Measurements from ENCODE around the gene ERI3.

ERI3 gene

GRCh38 chr1:44316231-44316759 is 38.8 kb downstream of the ERI3 start:
- H3K27me3 ChIP-seq (ENCODE audit: control insufficient read depth, insufficient read depth, low read length) = no peaks in the 10 kb centered on the region
- no CpG with 5 or more reads among the region's 1 CpG for WGBS (ENCODE audit: insufficient coverage, insufficient read length)
- H3K9me3 ChIP-seq (ENCODE audit: control insufficient read depth, insufficient read depth, low read length) = no peaks in the 10 kb centered on the region
- H3K4me1 ChIP-seq (ENCODE audit: control insufficient read depth, insufficient read depth, low read length) = no peaks in the 10 kb centered on the region; the same call in 1 of the 2 replicates
- H3K27ac ChIP-seq (ENCODE audit: low read length) = no peak overlapping the region
- no peak for DNase-seq (ENCODE audit: low read depth, low spot score)
- no peaks in the 10 kb centered on the region; the same call in 1 of the 2 replicates for H3K36me3 ChIP-seq (ENCODE audit: control insufficient read depth, insufficient read depth, low read length)
- H3K4me3 ChIP-seq (ENCODE audit: low read length) = no peak overlapping the region

GRCh38 chr1:44315521-44315920 is 39.5 kb downstream of the ERI3 start:
- no peaks in the 10 kb centered on the region; the same call in 1 of the 2 replicates for H3K4me1 ChIP-seq (ENCODE audit: control insufficient read depth, insufficient read depth, low read length)
- no peaks in the 10 kb centered on the region for H3K9me3 ChIP-seq (ENCODE audit: control insufficient read depth, insufficient read depth, low read length)
- H3K27ac ChIP-seq (ENCODE audit: low read length) = no peak overlapping the region
- H3K4me3 ChIP-seq (ENCODE audit: low read length) = no peak overlapping the region
- DNase-seq (ENCODE audit: low read depth, low spot score) = no peak
- no peaks in the 10 kb centered on the region; the same call in 1 of the 2 replicates for H3K36me3 ChIP-seq (ENCODE audit: control insufficient read depth, insufficient read depth, low read length)
- no peaks in the 10 kb centered on the region for H3K27me3 ChIP-seq (ENCODE audit: control insufficient read depth, insufficient read depth, low read length)

- no CpG with 5 or more reads among the region's 5 CpGs for WGBS (ENCODE audit: insufficient coverage, insufficient read length)
- Histone ChIP-seq H3K36me3 (ENCODE audit: control insufficient read depth, insufficient read depth, low read length) (no peaks in the 10 kb centered on the region; the same call in 1 of the 2 replicates), H3K9me3 (ENCODE audit: control insufficient read depth, insufficient read depth, low read length) (no peaks in the 10 kb centered on the region), H3K27ac (ENCODE audit: low read length) (no peak overlapping the region), H3K4me3 (ENCODE audit: low read length) (no peak overlapping the region), H3K27me3 (ENCODE audit: control insufficient read depth, insufficient read depth, low read length) (no peaks in the 10 kb centered on the region), H3K4me1 (ENCODE audit: control insufficient read depth, insufficient read depth, low read length) (no peaks in the 10 kb centered on the region; the same call in 1 of the 2 replicates)
- DNase-seq (ENCODE audit: low read depth, low spot score) = no peak
Observed at GRCh38 chr1:44314452-44314851, 40.6 kb downstream of the ERI3 start.

- Histone ChIP-seq H3K36me3 (ENCODE audit: control insufficient read depth, insufficient read depth, low read length) (no peaks in the 10 kb centered on the region; the same call in 1 of the 2 replicates), H3K9me3 (ENCODE audit: control insufficient read depth, insufficient read depth, low read length) (no peaks in the 10 kb centered on the region), H3K27ac (ENCODE audit: low read length) (no peak overlapping the region), H3K4me3 (ENCODE audit: low read length) (no peak overlapping the region), H3K4me1 (ENCODE audit: control insufficient read depth, insufficient read depth, low read length) (no peaks in the 10 kb centered on the region; the same call in 1 of the 2 replicates), H3K27me3 (ENCODE audit: control insufficient read depth, insufficient read depth, low read length) (no peaks in the 10 kb centered on the region)
- DNase-seq (ENCODE audit: low read depth, low spot score) = no peak
- no CpG with 5 or more reads among the region's 3 CpGs for WGBS (ENCODE audit: insufficient coverage, insufficient read length)
Observed at GRCh38 chr1:44313265-44313918, 41.7 kb downstream of the ERI3 start.

GRCh38 chr1:44312399-44313196 is 42.5 kb downstream of the ERI3 start:
- no peak for DNase-seq (ENCODE audit: low read depth, low spot score)
- no peaks in the 10 kb centered on the region; the same call in 1 of the 2 replicates for H3K36me3 ChIP-seq (ENCODE audit: control insufficient read depth, insufficient read depth, low read length)
- no peak overlapping the region for H3K27ac ChIP-seq (ENCODE audit: low read length)
- no peaks in the 10 kb centered on the region for H3K9me3 ChIP-seq (ENCODE audit: control insufficient read depth, insufficient read depth, low read length)
- no peaks in the 10 kb centered on the region for H3K27me3 ChIP-seq (ENCODE audit: control insufficient read depth, insufficient read depth, low read length)
- WGBS (ENCODE audit: insufficient coverage, insufficient read length) = no CpG with 5 or more reads among the region's 10 CpGs
- no peaks in the 10 kb centered on the region for H3K4me1 ChIP-seq (ENCODE audit: control insufficient read depth, insufficient read depth, low read length)
- H3K4me3 ChIP-seq (ENCODE audit: low read length) = no peak overlapping the region

GRCh38 chr1:44310006-44310405 is 45.1 kb downstream of the ERI3 start:
- no CpG with 5 or more reads among the region's 3 CpGs for WGBS (ENCODE audit: insufficient coverage, insufficient read length)
- DNase-seq (ENCODE audit: low read depth, low spot score) = no peak

GRCh38 chr1:44305962-44306422 is 49.1 kb downstream of the ERI3 start:
- Histone ChIP-seq H3K4me1 (ENCODE audit: control insufficient read depth, insufficient read depth, low read length) (no peaks in the 10 kb centered on the region), H3K27me3 (ENCODE audit: control insufficient read depth, insufficient read depth, low read length) (no peaks in the 10 kb centered on the region), H3K27ac (ENCODE audit: low read length) (no peak overlapping the region), H3K36me3 (ENCODE audit: control insufficient read depth, insufficient read depth, low read length) (peaks cover 13% of the 10 kb centered on the region; the same call in 1 of the 2 replicates), H3K4me3 (ENCODE audit: low read length) (no peak overlapping the region), H3K9me3 (ENCODE audit: control insufficient read depth, insufficient read depth, low read length) (no peaks in the 10 kb centered on the region)
- no CpG with 5 or more reads among the region's 12 CpGs for WGBS (ENCODE audit: insufficient coverage, insufficient read length)
- no peak for DNase-seq (ENCODE audit: low read depth, low spot score)

More at GRCh38 chr1:44310006-44310405, 45.1 kb downstream of the ERI3 start:
- no peak overlapping the region for H3K27ac ChIP-seq (ENCODE audit: low read length)
- no peaks in the 10 kb centered on the region for H3K4me1 ChIP-seq (ENCODE audit: control insufficient read depth, insufficient read depth, low read length)
- H3K9me3 ChIP-seq (ENCODE audit: control insufficient read depth, insufficient read depth, low read length) = no peaks in the 10 kb centered on the region
- peaks cover 9% of the 10 kb centered on the region; the same call in 1 of the 2 replicates for H3K36me3 ChIP-seq (ENCODE audit: control insufficient read depth, insufficient read depth, low read length)
- no peak overlapping the region for H3K4me3 ChIP-seq (ENCODE audit: low read length)
- H3K27me3 ChIP-seq (ENCODE audit: control insufficient read depth, insufficient read depth, low read length) = no peaks in the 10 kb centered on the region

- Histone ChIP-seq H3K27ac (ENCODE audit: low read length) (no peak overlapping the region), H3K4me3 (ENCODE audit: low read length) (no peak overlapping the region), H3K27me3 (ENCODE audit: control insufficient read depth, insufficient read depth, low read length) (no peaks in the 10 kb centered on the region), H3K9me3 (ENCODE audit: control insufficient read depth, insufficient read depth, low read length) (no peaks in the 10 kb centered on the region), H3K4me1 (ENCODE audit: control insufficient read depth, insufficient read depth, low read length) (no peaks in the 10 kb centered on the region), H3K36me3 (ENCODE audit: control insufficient read depth, insufficient read depth, low read length) (peaks cover 13% of the 10 kb centered on the region; the same call in 1 of the 2 replicates)
- DNase-seq (ENCODE audit: low read depth, low spot score) = no peak
- WGBS (ENCODE audit: insufficient coverage, insufficient read length) = no CpG with 5 or more reads among the region's 1 CpG
Observed at GRCh38 chr1:44303532-44303931, 51.5 kb downstream of the ERI3 start.

GRCh38 chr1:44302541-44302940 is 52.5 kb downstream of the ERI3 start:
- DNase-seq (ENCODE audit: low read depth, low spot score) = no peak
- no CpG with 5 or more reads among the region's 6 CpGs for WGBS (ENCODE audit: insufficient coverage, insufficient read length)
- H3K36me3 ChIP-seq (ENCODE audit: control insufficient read depth, insufficient read depth, low read length) = peaks cover 19% of the 10 kb centered on the region; the same call in 1 of the 2 replicates

GRCh38 chr1:44301442-44301841 is 53.6 kb downstream of the ERI3 start:
- no CpG with 5 or more reads among the region's 5 CpGs for WGBS (ENCODE audit: insufficient coverage, insufficient read length)
- no peak overlapping the region for H3K4me3 ChIP-seq (ENCODE audit: low read length)
- peaks cover 12% of the 10 kb centered on the region; the same call in 1 of the 2 replicates for H3K36me3 ChIP-seq (ENCODE audit: control insufficient read depth, insufficient read depth, low read length)

More at GRCh38 chr1:44302541-44302940, 52.5 kb downstream of the ERI3 start:
- no peak overlapping the region for H3K4me3 ChIP-seq (ENCODE audit: low read length)
- H3K27ac ChIP-seq (ENCODE audit: low read length) = no peak overlapping the region
- no peaks in the 10 kb centered on the region for H3K4me1 ChIP-seq (ENCODE audit: control insufficient read depth, insufficient read depth, low read length)
- H3K9me3 ChIP-seq (ENCODE audit: control insufficient read depth, insufficient read depth, low read length) = no peaks in the 10 kb centered on the region
- H3K27me3 ChIP-seq (ENCODE audit: control insufficient read depth, insufficient read depth, low read length) = no peaks in the 10 kb centered on the region

More at GRCh38 chr1:44301442-44301841, 53.6 kb downstream of the ERI3 start:
- H3K9me3 ChIP-seq (ENCODE audit: control insufficient read depth, insufficient read depth, low read length) = no peaks in the 10 kb centered on the region
- H3K27me3 ChIP-seq (ENCODE audit: control insufficient read depth, insufficient read depth, low read length) = no peaks in the 10 kb centered on the region
- no peak for DNase-seq (ENCODE audit: low read depth, low spot score)
- no peak overlapping the region for H3K27ac ChIP-seq (ENCODE audit: low read length)
- no peaks in the 10 kb centered on the region for H3K4me1 ChIP-seq (ENCODE audit: control insufficient read depth, insufficient read depth, low read length)

Data from iPS DF 6.9 (cell line).